ENCODE measurements around the gene MAML1.
"Not testable (repeated sequence)": the region's sequence is repeated elsewhere in the genome, so short reads cannot be mapped to it uniquely, and the experiment has no call there.

The MAML1 gene

DNA sequence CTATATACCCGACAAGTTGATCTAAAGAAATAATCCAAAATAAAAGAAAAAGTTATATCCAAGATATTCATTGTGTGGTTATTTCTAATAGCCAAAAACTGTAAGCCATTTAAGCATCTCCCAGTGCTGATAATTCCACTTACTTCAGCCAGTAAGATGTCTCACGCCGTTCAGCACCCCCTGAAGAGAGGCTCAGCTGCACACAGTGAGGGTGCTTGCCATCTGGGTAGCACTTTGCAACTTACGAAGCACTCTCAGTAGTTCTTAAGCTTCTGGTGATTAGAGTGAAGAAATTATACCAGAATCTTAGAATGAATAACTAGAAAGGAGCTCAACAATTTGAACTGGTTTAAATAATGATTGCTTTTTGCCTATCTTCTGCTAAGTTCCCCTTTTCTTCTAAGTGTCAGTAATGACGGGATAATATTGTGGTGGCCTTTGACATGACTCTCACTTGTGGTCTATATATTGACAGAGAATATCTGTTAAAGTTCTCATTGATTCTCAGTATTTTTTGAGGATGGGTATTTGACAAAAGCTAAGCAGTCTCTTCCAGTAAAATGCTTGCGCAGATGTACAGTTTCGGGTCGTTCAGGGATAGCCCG is 35.0 kb downstream of the MAML1 start:
- no peak for DNase-seq (ENCODE audit: low spot score)

- no peak for DNase-seq (ENCODE audit: low spot score)
Measured at GRCh38 chr5:179768326-179769085, 35.9 kb downstream of the MAML1 start.

- DNase-seq (ENCODE audit: low spot score), result no peak
Measured at GRCh38 chr5:179769271-179769670, 36.6 kb downstream of the MAML1 start.

DNA sequence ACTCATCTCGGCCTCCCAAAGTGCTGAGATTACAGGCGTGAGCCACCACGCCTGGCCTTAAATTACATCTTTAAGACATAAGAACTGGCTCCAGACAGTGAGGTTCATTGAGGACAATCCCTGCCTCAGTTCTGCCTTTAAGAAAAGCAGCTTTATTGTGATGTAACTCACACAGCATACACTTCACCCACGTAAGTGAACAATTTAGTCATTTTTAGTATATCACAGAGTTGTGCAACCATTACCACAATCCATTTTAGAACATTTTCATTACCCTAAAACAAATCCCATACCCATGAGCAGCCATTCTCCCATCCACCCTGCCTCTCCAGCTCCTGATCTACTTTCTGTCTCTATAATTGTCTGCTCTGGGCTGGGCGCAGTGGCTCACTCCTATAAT is 37.2 kb downstream of the MAML1 start:
- DNase-seq (ENCODE audit: low spot score), result no peak

DNA sequence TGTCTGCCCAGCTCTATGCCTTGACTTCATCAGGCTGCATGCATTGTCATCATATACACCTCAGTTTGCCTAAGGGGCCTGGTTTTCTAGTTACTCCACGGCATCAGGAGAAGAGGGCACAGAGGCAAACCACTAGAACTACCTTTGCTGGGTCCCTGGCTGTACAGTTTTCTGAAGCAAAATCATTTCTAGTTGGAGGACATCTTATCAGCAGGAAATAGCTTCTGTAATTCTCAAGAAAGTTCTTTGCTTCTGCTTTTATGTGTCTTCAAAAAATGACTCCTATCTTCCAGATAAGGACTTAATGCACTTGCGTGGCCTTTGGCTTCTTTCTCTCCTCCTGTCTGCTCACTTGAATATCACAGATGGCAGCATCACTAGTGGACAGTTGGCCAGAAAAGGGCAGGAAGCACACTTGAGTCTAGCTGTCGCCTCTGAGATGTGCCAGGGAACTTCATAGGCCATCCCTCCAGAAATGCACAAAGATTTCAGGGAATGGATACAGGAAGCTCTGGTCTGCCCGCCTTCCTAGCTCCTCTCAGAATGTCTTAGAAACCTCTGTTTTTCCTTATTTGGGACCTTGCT is 38.8 kb downstream of the MAML1 start:
- DNase-seq (ENCODE audit: low spot score), result no peak

DNA sequence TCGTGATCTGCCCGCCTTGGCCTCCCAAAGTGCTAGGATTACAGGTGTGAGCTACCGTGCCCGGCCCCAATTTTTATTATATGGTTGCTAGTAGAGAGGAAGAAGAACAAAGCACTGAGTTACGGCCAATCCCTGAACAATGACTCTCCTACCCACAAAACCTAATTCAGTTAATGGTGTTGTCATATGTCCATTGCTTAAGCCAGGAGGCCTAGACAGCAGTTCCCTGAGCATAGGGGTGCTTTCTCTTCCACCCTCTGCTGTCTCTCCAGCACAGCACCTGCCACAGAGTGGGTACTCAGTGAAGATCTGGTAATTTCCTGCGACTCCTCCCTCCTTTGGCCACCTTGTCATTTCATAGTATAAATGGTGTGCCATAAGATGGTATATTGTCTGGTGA is 39.7 kb downstream of the MAML1 start:
- no peak for DNase-seq (ENCODE audit: low spot score)

DNA sequence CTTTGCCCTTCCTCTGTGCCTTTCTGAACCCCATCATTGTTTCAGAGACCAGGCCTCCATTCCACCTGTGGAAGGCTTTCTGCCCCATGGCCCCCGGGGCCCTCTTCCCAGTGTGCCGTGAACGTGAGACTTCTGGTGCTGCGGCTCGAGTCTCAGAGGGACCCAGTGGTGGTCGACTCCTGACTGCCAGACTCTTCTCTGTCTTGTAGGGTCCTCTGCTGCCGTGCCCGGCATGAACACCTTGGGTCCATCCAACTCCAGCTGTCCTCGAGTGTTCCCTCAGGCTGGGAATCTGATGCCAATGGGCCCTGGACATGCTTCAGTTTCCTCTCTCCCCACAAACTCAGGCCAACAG is 41.0 kb downstream of the MAML1 start:
- DNase-seq (ENCODE audit: low spot score), result no peak

GRCh38 chr5:179774442-179774841 is 41.8 kb downstream of the MAML1 start:
- no peak for DNase-seq (ENCODE audit: low spot score)

DNA sequence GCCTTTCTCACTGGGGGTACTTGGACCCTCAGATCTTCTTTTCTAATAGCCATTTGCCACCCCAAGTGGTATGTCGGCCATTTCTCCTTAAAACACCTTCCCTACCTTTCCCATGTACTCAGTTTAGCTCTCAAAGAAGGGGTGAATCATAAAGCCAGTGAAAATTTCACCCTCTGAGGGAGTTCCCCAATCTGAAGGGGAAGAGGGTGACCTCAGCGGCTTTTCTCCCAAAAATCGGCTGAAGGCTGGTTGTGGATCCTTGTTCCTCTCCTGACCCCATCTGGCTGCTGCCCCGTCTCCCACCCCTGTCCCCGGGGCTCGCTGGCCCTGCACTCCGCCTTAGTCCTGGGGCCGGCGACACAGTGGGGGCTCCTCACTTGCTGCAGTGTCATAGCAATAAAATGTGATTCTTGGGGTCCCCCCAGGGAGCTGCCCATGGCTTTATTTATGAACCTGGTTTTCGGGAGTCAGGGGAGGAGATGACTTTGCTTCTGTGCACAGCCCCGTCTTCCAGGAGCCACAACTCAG is 43.9 kb downstream of the MAML1 start:
- no peak for DNase-seq (ENCODE audit: low spot score)

- DNase-seq (ENCODE audit: low spot score), result no peak
Measured at GRCh38 chr5:179777456-179777855, 44.8 kb downstream of the MAML1 start.

GRCh38 chr5:179777909-179778308 is 45.3 kb downstream of the MAML1 start:
- DNase-seq (ENCODE audit: low spot score), result no peak

- no peak for DNase-seq (ENCODE audit: low spot score)
Measured at GRCh38 chr5:179778591-179778990, 46.0 kb downstream of the MAML1 start.

GRCh38 chr5:179779826-179780225 is 47.2 kb downstream of the MAML1 start:
- no peak for DNase-seq (ENCODE audit: low spot score)

DNA sequence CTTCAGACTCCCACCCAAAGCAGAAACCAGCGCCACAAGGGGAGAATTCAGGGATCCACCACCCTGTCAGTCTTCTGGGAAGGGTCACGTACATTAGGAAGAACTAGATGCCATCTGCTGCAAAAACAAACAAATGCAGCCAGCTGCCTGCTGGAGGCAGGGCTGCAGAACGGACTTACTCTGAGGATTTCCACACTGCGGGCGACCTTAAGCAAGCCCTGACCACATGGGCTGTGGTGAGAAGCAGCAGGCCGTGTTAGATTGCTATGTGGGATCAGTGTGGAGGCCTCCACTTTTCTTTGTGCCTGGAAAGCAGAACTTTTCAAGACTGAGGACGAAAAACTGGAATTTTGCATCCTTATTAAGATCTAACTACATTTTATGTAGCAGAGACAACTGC is 47.7 kb downstream of the MAML1 start:
- DNase-seq (ENCODE audit: low spot score), result no peak

GRCh38 chr5:179781846-179782245 is 49.2 kb downstream of the MAML1 start:
- DNase-seq (ENCODE audit: low spot score), result no peak

- DNase-seq (ENCODE audit: low spot score), result no peak
Measured at GRCh38 chr5:179783128-179783527, 50.5 kb downstream of the MAML1 start.

DNA sequence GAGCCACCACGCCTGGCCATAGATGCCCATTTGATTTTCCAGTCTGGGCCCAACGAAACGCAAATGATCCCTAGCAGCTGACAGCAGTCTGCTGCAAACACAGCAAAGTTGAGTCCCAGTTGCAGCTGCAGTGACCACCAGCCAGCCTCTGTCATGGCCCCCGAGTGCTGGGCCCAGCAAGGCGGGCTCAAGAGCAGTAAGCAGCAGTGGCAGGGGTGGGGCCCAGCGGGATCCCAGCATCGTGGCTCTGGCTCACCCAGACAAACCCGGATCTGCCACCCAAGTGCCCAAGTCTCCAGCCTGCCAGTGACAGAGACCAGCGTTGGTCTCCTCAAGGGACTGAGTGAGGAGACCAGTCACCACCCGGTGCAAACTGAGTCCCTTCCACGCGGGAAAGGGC is 54.2 kb downstream of the MAML1 start:
- DNase-seq (ENCODE audit: low spot score), result no peak

DNA sequence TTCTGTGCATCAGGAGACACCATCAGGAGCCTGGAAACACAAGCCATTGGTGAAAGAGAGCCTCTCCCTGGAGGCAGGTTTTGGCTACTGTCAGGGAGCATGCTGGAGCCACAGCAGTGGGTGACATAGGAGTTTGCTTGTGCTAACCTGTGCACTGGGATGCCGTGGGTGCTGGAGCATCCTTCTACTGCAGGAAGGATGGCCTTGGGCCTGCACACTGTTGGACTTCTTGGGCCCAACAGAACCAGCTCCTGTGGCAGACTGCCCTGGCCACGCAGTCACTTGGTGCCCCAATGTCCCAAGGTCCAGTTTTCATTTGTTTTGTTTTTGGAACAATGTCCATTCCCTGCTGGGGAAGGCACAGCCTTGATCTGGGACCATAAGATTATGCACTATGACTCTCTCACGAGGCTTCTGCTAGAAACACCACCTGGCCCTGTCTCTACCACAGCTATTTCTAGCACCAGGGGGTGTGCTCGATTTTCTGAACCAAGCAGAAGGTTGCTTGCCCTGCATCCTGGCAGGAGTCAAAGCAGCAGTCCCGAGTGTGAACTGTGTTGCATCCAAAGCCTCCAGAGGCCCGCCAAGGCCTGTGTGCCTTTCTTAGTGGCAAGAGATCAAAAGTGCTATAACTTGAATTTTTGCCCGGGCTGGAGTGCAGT is 55.7 kb downstream of the MAML1 start:
- DNase-seq (ENCODE audit: low spot score), result no peak

- not testable (repeated sequence) for DNase-seq (ENCODE audit: low spot score)
Measured at GRCh38 chr5:179789278-179789677, 56.7 kb downstream of the MAML1 start.

DNA sequence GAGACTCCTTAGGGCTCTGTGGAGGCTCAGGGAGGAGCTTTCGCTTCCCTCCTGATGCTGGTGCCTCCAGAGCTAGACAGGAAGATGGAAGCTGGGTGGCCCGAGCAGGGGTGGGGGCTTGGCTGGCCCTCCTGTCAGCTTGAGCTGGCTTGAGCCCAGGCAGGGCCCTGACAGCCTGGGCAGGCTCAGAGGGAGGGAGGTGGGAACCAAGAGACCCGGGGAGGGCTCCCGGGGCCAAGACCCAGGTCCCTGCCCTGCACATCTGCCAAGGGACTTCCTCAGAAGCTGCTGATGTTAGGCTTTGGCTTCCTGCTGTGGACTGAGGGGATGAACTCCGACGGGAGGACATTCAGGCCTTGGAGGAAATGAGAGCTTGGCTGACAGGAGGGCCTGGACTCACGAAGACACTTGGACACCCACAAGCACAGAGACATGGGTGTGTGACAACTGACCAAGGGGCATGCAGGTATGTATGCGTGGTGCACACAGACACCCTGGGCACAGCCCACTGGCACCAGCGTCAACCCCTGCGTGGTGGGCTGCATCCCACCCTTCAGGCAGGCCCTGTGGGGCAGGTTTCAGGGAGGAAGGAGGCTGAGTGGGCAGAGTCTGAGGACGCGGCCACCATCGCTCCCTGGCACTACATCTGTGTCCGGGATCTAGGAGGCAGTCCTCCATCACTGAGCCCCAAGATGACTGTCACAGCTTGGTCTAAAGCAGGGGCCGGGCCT is 59.4 kb downstream of the MAML1 start:
- no peak for DNase-seq (ENCODE audit: low spot score)

DNA sequence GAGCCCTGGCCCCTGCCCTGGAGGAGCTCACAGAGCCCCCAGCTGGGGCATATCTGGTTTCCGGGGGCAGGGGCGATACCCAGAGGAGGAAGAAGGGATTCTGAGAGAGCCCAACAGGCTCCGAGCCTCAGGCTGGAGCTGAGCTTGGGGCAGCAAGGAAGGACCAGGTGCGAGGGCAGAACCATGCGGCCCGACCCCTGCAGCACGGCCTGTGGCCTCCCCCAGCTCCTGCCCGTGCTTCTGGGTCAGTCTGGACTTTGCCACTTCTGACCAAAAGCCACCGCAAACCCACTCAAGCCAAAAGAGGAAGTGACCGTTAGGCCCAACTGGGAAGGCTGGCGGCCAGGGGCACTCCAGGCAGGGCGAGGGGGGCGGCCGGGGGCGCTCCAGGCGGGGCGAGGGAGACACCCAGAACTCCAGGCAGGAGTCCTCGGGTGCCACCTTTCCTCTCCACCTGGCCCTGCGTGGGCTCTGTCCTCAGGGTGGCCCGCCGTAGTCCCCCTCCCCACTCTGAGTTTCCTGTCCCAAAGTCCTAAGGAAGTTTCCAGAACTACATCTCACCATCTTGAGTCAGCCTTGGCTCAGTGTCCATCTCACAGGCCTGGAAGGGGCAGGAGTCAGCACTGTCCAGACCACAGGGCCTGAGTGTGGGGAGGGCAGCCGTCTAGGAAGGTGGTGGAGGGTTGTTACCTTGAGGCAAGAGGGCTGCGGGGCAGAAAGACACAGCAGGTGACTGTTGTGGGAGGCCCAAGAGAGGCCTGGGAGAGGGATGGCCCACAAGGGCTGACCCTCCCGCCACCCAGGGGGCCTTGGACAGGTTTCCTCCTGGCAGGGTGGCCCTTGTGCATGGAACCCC is 60.2 kb downstream of the MAML1 start:
- no peak for DNase-seq (ENCODE audit: low spot score)
